Urothelium cell line (cell line): ENCODE measurements around the gene PFKL.
"Not testable (repeated sequence)": the region's sequence is repeated elsewhere in the genome, so short reads cannot be mapped to it uniquely, and the experiment has no call there.

ENCODE experiments used
- DNase-seq: peaks from one replicate; pipeline ENCODE4 v3.0.0; 2011; ENCODE audit warnings: low spot score, mixed read lengths
- FAIRE-seq: peaks from 2 replicates; lab custom pipeline; 2011; peaks lifted over from hg19 to GRCh38; lab: Jason Lieb, UNC

PFKL gene

DNA sequence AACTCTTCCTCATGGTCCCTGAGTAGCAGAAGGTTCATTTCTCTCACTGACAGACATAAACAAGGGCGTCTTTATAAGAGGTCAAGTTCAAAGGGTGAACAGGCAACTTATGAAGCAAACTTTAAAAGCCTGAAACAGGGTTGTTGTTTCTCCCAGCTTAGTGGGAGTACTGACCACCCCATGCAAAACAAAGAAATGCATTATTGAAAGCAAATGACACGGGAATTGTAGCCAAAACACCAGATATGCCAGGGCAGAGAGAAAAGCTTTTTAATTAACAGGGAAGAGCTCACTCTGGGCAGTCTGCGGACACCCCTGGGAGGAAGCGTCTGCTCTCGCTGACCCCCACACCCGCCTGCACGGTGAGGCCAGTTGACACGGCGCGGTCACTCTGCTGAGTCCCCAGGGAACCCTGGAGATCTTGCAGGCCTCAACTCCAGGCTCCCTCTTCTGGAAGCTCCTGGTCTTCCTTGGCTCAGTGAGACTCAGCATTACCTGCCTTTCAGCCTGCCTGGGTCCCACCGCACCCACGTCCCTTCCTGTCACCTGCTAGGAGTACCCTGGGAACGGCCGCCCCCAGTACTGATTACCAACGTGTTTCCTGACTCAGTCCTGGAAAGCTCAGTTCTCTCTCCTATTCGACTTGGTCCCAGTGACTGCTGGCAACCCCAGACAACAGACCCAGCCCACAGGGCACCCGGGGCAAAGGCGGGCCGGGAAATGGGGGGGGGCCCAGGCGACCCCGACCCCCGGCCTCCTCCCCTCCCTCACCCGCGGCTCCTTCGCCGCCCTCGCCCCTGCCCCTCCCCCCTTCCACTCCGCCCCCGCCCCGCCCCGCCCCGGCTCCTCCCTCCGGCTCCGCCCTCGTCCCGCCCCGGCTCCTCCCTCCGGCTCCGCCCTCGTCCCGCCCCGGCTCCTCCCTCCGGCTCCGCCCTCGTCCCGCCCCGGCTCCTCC lies 38.4 kb downstream of the PFKL start:
- no peak for FAIRE-seq

DNA sequence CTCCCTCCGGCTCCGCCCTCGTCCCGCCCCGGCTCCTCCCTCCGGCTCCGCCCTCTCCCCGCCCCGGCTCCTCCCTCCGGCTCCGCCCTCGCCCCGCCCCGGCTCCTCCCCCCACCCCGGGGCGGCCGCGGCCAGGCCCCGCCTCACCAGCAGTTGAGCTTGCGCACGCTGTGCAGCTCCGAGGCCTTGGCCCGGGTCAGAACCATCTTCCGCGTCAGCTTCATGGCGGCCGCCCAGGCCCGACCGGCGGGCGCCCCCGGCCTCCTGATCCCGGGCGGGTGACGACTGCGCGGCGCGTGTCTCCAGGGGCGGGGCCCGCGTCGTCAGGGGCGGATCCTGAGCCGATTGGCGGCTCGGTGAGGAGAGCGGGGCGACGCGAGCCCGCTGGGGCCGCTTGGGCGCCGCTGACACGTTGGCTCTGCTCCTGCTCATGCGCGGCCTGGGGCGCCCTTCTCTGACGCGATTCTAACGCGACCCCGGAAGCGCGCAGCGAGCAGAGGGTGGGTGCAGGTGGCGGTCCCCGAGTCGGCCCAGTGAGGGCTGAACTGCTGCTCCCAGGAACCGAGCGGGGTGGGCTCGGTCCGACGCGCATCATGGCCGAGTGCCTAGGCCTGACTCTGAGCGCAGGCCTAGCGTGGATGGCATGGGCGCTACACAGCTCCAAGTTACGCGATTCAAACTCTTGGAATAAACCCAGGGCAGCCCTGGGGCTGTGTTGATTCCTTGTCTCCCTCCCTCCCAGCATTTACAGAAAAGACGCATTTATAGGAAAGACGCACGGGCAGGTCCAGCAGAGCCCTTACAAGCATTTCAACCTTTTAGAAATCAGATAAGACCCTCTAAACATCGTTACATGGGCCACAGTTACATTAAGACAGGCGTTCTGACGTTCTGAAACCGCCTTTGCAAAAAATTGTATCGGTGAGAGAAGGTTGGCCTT lies 39.4 kb downstream of the PFKL start, which contains the start of gene CFAP410:
Gene CFAP410, minus strand, starts transcription at position 420 of the 940 bp plus-strand sequence. Its CDS starts 196 bp downstream, at position 224.
- FAIRE-seq: peak; percentile 53
- DNase-seq: peak; percentile 97

More for the DNA sequence above, 38.4 kb downstream of the PFKL start:
- peak; percentile 41 for DNase-seq

DNA sequence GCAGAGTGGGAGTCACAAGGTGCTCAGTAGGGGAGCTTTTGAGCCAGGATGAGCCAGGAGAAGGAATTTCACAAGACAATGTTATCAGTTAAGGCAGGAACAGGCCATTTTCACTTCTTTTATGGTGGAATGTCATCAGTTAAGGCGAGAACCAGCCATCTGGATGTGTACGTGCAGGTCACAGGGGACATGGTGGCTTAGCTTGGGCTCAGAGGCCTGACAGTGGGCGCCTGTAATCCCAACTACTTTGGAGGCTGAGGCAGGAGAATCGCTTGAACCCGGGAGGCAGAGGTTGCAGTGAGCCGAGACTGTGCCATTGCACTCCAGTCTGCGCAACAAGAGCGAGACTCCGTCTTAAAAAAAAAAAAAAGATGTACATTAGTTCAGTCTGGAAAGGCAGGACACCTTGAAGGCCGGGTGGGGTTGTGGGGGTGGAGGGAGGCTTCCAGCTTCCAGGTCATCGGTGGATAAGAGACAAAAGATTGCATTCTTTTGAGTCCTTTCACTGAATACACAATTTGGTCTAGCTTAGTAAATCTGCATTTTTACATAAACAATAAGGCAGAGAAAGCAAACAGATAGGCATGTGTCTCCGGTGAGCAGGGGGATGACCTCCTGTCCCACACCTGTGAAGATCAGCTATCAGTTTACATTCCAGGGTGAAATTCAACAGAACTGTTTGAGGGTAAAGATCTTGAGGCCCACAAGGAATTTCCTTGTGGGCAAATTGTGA lies 42.0 kb downstream of the PFKL start:
- DNase-seq, FAIRE-seq: not testable (repeated sequence)

DNA sequence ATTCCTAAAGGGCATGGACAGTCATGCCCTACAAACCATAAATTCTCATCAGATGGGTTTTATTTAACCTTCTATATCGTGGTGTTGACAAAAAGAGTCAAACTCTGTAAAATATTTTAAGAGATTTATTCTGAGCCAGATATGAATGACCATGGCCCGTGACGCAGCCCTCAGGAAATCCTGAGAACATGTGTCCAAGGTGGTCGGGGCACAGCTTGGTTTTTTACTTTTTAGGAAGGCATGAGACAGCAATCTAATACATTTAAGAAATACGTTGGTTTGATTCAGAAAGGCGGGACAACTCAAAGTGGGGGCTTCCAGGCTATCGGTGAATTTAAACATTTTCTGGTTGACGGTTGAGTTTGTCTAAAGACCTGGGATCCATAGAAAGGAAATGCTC lies 43.1 kb downstream of the PFKL start:
- FAIRE-seq, DNase-seq: not testable (repeated sequence)

DNA sequence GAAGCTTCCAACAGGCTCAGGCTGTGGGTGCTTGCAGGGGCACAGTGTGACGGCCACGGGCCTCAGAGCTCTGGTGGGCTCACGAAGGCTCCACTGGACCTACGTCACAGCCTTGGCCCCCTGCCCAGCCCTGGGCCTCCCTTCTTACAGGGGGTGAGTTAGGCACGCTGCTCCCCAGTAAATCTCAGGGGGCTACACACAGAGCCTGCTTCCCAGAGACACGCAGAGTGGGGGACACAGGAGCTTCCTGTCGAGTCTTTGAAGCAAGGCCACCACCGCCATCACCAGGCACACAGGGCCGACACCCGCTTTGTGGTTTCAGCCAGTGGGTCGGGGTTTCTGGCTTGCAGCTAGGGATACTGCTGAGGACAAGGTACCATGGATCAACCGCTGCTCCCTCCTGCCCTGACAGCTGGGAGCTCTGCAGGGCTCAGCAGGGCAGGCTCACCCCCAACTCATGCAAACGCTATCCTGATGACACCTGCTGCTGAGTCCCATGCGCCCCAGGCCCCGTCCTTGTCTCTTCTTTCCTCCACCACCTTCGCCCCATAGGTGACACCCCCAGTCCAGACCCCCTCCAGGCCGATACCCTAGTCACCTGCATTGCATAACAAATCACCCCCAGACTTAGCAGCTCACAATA lies 44.8 kb downstream of the PFKL start:
- no peak for FAIRE-seq
- DNase-seq: no peak

DNA sequence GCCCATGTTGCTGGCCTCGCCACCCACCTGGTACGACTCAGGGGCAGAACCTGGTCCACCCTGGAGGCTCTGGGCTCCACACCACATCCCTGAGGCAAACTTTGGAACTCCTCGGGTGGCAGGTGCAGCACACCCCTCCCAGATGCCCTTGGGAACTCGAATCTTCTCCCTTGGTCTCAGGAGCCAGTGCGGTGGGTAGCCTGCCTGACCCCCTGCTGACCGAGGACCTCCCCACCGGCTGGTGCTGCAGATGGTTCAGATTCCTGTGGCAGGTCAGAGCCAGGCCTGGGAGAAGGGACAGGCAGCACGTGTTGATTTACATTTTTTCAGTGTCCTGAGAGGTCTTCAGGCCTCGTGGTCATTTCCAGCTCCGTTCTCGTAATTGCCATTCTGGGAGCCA lies 45.6 kb downstream of the PFKL start:
- DNase-seq: no peak
- FAIRE-seq: no peak

DNA sequence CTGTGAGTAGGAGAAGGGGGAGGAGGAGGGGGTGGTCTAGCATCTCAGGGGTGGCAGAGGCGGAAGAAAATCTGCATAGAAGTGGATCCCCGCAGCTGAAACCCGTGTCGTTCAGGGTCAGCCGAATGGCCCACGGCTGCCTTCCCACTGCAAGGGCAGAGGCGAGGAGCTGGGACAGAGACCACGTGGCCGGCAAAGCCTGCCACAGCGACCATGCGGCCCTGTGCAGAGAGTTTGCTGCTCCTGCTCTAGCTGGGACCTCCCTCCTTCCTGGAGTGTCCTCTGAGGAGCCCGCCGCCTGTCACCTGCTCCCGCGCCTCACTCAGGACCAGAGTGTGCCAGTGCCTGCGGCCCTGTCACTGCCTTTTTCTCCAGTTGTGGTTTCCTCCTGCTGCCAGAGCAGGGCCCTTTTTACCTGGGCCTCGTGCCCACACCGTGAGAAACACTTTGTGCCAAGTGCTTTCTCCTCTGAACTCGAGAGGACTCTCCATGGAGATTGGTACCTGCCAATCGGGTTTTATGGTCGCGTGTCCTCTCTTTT lies 48.1 kb downstream of the PFKL start:
- no peak for FAIRE-seq
- no peak for DNase-seq

DNA sequence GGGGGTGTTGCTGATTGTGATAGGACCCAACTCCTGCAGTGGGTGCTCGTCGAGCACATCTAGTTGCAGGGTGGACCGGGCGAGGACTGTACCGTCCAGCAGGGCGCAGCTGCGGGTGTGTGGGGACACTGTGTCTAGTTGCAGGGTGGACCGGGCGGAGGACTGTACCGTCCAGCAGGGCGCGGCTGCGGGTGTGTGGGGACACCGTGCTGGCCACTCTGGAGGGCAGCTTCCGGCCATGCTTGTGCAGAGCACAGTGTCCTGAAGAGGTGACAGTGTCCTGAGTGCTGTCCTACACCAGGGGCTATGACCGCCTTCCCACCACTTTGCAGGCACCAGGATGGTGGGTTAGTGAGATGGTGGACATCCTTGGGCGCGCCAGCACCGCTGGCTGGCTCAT lies 49.0 kb downstream of the PFKL start:
- DNase-seq (no peak), FAIRE-seq (no peak)

DNA sequence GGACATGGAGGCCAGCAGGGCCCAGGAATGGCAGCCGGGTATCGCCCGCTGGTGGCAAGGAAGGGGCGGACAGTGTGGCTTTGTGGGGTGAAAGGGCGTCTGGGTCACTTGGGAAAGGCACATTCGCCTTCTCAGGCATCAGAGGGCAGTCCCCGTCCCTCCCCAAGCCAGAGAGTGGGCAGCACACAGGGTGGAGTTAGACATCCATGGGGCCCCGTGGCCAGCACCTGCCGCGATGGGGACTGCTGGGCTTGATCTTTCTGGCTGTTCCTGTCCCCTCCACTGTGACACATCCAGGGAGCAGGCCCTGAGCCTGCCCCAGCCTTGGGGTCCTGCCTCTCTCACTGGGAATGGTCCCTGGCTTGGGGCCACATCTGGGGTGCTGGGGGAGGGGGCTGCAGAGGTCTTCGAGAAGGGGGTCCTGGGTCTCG lies 49.6 kb downstream of the PFKL start:
- FAIRE-seq (no peak), DNase-seq (no peak)

DNA sequence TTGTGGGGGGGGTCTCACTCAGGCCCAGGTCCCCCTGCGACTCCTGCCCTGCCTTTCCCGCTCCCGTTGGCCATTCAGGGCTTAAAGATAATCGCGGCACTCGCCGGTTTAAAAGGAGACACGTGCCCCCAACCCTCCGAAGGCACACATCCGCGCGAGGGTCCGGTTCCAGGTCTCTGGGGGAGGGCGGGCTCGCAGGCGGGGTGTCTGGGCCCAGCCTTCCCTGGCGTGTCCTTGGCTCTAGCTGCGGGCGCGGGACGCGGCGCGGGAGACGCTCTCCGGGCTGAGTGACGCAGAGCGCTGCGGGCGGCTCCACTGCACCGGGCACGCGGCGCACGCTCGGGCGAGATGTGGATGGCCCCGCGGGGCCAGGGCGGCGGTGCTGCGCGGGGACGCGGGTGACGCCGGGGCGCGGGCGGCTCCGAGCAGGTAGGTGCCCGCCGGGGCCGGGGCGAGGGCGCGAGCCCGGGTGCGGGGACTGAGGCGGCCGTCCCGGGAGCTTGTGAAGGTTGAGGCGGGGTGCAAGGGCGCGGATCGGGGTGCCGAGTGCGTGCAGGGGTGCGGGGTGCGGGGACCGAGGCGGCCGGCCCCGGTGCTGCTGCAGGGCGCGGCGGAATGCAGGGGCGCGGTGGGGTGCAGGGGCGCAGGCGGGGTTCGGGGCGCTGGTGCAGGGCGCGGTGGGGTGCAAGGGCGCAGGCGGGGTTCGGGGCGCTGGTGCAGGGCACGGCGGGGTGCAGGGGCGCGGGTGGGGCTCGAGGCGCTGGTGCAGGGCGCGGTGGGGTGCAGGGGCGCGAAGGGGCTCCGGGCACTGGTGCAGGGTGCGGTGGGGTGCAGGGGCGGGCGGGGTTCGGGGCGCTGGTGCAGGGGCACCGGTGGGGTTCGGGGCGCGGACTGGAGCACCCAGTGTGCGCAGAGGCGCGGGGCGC lies 50.3 kb downstream of the PFKL start:
- FAIRE-seq: no peak
- DNase-seq: no peak

DNA sequence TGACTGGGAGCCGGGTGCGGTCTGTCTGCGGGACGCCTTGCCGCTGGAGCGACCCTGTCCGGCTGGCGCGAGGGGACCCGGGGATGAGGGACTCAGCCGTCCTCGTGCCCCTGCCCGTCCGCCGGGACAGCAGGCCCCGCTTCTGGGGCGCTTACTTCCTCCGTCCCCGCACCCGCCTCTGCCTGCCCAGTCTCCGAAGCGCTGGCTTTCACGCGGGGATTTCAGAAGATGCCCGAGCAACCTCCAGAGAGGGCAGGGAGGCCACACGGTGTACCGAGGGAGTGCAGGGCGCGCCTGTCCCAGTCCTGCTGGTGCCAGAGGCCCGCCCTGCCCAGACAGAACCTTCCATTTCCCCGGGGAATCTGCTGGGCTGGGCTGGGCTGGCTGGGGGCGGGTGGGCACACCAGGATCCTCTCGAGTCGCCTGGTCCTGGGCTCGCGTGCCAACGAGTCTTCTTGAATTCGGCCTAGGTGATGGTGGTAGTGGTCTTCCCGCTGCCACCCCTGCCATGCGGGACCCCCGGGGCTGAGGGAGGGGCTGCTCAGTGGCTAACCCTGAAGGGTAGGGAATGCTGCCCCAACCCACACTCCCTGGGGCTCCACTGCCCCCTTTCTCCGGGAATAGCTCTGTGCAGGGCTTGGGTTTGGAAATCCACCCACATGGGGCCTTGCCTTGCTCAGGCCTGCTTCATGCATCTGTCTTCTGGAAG lies 51.1 kb downstream of the PFKL start:
- DNase-seq: no peak
- FAIRE-seq: no peak

DNA sequence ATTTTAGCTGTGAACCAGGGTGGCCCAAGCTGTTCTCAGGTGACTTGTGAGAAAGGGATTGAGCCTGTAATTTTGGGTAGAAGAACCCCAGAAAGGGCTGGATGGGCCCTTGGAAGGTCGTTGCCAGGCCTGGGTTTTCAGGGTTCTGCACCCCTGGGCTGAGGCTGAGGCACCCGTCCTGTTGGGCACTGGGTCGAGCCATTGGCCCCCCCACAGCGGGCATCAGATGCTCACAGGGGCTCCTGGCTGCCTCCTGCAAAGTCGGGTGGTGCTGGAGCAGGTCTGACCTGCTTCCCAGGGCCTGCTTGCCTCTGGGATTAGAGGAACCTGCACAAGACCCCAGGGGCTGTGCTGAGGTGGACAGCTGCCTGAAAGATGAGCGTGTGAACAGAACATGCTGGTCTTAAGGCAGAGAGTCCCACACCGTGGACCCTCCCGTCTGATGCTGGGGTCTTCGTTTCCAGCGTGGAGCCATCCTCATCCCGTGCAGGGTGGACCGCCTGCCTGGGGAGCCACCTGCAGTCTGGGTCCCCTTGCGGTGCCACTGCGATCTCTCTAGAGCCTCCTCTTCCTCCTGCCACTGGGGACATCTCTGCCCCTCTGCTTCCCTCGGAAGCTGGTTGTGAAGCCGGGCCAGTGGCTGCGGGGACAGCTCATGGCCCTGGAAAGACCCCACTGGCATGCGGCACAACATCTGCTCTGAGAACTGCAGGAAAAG lies 51.8 kb downstream of the PFKL start:
- DNase-seq (no peak), FAIRE-seq (no peak)

DNA sequence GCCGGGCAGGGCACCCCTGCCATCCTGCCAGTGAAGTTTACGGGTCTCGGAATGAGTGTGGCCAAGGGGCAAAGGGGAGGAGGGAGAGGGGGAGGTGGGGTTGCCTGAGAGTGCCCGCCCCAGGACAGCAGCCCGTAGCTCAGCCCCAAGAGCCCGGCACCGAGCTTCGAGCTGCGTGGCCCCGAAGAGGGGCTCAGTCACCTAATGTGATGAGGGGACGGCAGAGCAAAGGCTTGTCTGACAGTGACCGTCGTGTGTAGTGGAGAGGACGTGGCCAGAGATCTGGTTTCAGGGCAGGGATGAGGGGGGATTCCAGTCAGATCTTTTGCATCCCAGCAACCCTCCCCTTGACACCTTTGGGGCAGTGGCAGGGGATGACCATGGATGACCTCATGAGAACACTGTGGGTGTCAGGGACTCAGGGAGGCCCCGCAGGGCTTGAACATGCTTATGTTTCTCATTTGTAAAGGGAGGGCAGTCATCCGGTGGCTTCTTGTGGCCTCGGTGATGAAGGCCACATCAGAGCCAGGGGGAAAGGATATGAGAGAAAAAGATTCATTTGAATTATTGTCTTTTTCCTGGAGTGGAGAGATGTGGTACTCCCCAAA lies 52.5 kb downstream of the PFKL start:
- DNase-seq (no peak), FAIRE-seq (no peak)

DNA sequence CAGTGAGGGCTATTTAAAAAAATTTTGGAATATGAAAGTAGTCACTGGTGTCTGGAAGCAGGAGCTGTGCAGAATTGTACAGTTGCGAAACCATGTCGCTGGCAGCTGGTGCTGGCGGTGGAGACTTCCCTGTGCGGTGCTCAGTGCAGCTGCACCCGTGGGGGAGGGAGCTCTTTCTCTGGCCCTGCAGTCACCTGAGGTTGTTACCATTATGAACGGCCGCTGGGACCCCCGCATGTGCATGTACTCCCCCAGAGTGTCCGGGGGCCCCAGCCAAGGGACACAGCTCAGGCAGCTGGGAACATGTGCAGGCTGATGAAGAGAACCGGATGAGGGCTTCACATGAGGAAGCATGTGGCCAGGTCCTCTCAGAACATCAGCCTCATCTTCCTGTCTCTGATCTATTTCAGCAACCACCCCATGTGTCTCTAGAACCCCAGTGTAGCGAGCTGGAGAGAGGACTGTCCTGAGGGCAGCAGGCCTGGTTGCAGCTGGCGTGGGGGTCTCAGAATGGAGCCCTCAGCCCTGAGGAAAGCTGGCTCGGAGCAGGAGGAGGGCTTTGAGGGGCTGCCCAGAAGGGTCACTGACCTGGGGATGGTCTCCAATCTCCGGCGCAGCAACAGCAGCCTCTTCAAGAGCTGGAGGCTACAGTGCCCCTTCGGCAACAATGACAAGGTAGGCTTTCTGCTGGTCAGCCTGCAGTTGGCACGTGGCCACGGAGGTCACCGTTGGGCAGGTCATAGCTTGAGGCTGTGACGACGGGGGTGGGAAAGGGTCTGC lies 53.5 kb downstream of the PFKL start, which contains the start of gene TRPM2:
Gene TRPM2, plus strand, starts transcription at position 431 of the 780 bp plus-strand sequence. Its CDS starts 80 bp downstream, at position 511.
- no peak for FAIRE-seq
- DNase-seq: no peak

DNA sequence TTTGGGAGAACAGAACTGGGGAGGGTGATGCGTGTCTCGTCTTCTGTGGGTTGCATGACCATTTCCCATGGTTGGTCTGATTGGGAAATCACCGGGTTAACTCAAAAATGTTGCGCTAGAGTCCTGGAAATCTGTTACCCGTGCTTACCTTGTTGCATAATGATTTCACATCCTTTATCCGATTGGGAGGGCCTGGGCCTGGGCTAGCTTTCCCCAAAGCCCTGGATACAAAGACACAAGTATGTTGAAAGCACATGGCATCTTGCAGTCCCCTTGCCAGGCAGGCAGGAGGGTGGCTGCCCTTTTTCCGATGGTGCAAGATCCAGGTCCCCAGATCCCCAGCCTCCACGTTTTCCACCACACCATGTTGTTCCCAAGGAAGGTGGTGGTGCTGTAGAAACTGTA lies 54.1 kb downstream of the PFKL start:
- FAIRE-seq: no peak

More for the DNA sequence above, 54.1 kb downstream of the PFKL start:
- DNase-seq: no peak
